Activated naive CD4-positive, alpha-beta T cell (primary cell): Measurements from ENCODE around the gene SMG9.
"Not testable (repeated sequence)": the region's sequence is repeated elsewhere in the genome, so short reads cannot be mapped to it uniquely, and the experiment has no call there.

Source experiments
- DNase-seq, 4 experiments: peaks; one replicate each; lab custom pipeline; 2025; lab: John Stamatoyannopoulos, UW

Gene SMG9

DNA sequence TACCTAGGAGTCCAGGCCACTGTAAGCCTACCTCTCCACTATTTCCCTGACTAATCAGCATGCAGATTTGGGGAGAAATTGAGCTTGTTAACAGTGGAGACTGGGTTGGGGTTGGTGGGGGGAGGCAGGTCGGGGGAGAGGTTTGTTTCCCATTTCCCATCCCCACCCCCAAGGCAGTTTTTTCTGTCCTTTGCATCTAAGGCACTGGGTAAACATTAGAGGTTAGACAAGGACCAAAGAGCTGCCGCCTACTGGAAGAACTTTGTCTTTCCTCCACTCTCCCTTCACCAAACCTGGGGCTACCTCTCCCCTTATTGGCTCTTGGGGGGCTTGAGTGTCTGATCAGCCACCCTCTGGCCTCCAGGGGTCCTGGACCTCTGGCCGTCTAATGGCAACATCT is 25.1 kb upstream of the SMG9 start:
- no peak for DNase-seq

DNA sequence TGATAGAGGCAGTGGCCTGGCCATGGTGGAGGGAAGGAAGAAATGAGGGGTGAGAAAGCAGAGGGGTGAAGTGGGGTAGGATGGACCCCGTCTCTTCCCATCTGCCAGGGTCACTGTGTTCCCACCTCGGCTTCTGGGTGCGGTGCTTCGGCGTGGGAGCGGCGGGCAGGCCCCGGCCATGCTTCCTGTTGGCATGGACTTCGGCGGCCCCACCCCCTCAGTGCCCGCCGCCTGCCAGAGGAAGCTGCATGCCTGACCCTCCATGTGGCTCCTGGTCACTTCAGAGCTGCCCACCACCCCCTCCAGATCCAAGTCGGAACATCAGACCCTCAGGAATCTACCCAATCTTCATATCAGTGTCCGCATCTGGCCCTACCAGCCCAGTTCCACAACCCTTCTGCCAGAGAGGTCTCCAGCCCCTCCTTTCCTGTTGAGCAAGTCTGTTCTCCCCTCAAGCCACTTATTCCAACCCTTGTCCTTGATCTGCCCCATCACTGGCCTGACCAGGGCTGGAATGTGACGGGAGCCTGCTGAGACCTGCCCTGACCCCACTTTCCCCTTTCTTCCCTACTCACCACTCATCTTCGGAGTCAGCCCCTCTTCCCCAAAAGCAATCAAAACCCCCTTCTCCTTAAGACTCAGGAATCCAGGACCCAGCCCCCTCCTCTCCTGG is 24.5 kb upstream of the SMG9 start:
- DNase-seq, result no peak

DNA sequence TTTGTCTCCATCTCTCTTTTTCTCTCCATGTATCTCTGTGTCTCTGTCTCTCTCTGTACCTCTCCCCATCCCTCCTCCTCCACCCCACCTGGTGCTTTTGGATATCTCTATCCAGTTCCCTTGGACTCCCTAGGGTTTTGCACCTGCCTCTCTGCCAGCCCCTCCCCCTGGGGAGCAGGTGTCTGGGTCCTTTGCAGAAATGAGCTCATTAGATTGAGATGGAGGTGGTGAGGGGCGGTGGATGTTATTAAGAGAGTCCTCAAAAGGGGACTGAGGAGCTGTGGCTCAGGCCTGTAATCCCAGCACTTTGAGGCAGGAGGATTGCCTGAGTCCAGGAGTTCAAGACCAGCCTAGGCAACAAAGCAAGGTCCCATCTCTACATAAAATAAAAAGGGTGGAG is 23.9 kb upstream of the SMG9 start:
- DNase-seq, result no peak

DNA sequence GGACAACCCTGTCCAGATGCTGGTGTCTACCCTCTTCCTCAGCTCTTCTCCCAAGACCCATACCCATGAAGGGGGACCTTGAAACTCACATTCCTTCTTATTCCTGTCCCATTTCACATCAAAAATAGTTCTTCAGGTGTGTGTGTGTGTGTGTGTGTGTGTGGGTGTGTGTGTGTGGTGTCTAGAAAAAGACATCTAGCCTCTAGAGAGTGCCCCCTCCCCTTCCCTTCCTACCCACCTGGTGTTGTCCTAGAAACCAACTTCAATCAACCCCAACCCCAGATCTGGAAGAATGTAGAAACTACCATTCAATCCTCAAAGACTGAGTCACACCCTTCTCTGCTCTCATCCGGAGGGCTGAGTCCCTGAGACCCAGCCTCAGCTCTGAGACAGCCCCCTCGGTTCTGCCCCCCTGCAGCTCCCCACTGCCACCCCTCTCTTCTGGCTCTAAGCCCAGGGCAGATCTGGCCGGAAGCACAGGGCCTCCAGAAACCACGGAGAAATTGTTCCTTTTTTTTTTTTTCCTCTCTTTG is 22.5 kb upstream of the SMG9 start:
- DNase-seq, result peak in 1 of 4 experiments; percentile 13

DNA sequence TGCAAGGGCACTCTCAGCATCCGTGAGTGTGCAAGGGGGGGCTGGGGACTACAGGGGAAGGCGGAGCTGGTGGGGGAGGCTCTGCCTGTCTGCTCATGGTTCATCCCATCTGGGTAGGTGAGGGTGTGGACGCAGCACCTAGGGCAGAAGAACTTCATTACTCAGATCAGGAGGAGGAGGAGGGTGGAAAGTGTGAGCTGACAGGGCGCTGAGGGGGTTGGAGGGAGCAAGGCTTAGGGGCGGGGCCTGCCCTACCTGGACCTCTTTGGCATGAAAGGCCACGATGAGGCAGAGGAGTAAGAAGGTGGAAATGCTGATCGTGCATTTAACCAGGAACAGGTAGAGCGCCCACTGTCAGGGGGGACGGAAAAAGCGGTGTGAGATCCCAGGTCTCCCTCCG is 21.5 kb upstream of the SMG9 start:
- DNase-seq, result no peak

DNA sequence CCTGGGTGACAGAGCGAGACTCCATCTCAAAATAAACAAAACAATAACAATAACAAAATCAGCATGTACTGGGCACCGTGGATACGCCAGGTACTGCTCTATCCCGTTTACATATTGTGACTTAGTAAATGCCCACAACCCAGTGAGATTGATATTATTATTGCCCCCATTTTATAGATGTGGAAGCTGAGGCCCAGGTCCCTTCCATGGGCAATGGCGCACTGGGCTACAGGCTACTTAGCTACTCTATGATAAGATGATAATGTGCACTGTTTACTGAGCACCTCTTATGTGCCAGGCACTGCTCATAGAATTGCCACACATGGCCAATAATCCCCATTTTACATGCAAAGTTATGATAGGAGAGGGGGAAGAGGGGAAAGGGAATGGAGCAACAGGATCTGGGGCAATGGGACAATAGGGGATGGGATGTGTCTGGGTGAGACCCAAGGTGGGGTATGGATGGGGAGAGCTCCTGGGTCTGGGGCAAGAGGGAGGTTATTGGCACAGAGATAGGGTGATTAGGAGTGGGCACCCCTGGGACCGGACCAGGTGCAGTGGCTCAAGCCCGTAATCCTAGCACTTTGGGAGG is 20.6 kb upstream of the SMG9 start:
- no peak for DNase-seq

DNA sequence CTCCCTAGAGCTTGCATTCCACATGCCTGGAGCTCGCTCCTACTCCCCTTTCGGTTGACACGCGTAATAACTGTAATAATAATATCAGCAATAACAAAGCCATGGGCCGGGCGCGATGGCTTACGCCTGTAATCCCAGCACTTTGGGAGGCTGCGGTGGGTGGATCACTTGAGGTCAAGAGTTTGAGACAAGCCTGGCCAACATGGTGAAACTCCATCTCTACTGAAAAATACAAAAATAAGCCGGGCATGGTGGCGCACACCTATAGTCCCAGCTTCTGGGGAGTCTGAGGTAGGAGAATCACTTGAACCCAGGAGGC is 20.1 kb upstream of the SMG9 start:
- DNase-seq, result not testable (repeated sequence)

DNA sequence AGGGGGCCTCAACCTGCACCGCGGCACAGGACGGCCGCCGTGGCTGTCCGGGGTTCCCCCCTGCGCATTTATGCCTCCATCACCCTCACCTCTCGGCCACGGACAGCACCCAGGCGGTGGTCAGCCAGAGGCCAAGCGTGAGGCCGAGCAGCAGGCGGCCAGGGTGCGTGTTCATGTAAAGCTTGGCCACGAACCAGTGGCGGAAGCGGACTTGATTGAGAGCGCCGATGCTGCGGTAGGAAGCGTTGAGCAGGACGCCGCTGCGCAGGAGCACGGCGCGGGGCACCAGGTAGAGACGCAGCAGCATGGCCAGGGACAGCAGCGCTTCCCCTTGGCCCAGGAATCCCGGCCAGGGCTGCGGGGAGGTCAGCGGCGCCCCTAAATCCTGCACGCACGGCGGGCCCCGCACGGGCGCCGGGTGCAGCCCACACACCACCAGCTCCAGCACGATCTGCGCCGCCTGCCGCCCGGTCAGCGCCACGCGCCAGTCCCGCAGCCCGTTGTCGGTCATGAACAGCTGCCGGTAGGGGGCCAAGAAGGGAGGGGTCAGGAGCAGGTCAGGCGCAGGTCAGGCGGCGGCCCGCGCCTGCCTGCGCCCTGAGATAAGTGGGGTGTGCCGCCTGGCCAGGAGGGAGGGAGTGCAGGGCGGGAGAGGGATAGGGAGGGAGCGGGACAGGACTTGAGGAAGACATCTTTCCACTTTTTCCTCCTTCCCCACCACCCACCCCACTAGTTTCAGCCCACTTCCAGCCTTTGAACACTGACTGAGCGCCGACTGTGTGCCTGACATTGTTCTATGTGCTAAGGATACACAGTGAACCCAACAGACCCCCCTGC is 19.6 kb upstream of the SMG9 start:
- no peak for DNase-seq

DNA sequence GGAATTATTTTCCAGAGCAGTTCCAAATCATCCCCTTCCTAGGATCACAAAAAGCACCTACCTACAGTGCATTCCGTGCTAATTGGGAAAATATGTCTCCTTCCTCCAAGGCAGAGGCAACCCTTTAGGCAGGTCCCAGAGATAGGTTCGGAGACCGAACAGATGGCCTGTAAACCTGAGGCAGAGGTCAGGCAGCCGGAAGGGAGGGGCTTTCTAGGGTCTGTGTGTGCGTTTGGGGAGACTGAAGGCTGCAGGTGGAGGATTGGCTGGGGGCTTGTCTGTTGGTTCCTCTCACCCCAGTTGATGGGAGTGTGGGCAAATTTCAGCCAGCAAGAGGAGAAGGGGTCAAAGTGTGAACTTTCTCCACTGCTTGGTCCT is 19.0 kb upstream of the SMG9 start:
- no peak for DNase-seq

DNA sequence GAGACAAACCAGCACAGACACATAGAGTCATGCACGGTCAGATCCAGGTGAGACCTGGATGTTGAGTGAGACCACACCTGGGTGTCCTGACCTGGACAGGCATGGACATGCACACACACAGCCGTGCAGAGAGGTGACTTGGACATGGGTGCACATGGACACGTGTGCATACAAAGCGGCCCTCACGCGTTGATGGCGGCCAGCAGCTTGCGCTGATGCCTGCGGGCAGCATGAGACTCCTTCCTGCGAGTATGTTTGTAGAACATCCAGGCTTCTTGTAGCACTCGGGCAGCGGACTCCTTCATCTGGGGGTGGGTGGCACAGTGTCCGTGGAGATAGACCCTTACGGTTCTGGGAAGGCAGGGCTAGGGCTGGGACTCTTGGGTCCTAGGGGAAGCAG is 14.5 kb upstream of the SMG9 start:
- DNase-seq, result no peak

DNA sequence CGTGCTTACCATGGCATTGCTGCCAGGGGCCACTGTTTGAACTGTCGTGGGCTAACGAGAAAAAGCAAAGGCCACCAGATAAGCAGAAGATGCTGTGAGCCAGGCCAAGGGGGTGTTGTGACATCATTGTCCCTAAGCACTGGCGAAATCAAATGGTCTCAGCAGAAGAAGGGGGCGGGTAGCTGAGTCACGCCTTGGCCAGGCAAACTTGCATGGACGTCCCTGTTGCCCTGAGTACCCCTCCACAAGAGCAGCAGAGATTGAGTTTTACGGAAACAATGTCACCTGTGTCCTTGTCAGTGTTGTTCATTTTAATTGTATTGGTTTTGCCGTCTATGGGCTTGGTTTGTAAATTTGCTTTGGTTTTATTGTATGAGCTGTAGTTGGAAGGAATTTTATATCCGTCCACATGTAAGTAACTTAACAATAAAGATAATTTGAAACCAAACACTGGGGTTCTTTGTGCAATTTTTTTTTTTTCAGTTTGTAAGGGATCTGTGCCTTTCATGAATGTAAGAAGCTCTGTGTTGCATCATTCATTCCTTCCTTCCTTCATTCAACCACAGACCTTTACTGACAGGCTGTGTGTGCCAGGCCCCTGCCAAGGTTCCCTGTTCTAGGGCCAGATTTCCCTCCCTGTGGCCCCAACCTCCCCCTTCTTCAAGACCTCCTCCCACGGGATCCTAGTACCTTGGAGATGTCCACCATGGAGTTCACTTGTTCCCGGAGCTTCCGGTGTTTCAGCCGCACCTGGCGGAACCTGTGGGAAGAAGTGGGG is 13.7 kb upstream of the SMG9 start:
- DNase-seq, result no peak

DNA sequence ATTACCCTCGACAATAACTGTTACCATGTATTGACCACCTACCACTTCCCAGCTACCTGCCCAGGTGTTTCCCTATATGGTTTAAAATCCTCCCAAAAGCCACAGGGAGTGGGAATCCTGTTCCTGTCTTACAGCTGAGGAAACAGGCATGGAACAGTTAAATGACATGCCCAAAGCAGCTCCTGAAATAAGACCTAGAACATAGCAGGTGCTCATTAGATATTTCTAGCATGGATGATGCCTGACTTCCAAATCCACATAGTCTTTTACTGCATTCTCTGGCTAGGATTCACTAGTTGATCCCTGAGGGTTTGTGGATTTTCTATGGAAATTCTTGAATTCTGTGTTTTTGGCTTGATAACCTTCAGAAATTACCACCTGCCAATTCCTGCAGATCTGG is 13.1 kb upstream of the SMG9 start:
- DNase-seq, result no peak

DNA sequence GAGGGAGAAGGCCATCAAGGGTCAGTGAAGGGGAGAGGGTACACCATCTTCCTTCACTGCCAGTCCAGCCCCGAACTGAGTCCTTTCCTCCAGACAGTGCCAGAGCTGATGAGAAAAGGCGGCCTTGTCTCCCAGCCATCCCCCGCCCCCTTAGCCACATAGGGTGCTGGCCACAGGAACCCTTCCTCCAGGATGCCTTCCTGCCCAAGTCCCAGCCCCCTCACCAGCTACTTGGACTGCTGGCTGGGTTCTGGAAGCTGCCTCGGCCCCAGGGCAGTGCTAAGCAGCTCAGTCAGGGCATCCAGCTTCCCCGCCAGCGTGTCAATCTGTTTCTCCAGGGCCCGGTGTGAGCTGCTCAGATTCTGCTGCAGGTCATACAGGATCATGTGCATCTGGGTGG is 12.6 kb upstream of the SMG9 start:
- no peak for DNase-seq

DNA sequence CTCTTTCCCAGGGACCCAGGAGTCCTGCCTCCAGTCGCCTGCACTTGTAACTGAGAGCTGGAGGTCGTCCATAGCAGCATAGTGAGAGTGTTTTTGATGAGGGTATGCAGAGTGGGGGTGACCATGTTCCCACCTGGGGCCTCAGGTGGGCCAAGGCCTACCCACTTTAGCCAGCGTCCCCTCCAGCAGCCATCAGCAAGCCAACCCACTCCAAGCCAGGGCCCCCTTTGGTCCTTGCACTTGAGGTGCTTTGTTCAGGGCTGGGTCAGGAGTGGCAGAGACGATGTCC is 11.9 kb upstream of the SMG9 start:
- DNase-seq, result no peak

DNA sequence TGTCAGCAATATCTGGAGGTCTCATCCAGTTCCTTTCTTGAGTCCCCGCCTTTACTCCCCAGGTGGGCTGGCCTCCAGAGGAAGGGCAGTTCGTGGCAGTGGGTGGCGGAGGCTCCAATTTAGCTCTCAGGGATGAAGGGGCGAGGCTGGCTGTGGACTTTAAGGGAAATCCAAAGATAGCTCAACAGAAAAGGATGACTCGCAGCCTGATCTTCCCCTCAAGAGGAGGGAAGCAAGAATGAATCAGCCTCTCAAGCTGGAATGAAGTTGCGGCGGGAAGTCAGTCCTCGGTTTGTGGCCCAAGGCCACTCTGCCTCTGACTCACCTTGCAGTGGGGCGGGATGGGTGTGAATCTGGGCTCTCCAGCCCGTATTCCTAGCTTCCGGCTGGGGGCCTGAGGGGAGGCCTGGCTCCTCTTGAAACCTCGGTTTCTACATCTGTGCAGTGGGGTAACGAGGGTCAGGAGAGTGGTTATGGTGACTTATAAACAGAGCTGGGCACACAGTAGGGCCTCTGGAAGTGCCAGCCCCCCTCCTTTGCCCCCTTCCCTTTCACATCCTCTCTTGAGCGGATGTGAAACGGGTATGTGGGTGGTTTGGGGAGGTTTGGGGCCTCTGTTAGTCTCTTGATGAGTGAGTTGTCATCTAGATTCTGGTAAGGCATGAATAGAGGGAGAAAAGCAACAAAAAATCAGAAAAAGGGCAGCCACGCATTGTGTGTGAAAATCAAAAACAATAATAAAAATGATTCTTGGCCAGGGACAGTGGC is 10.5 kb upstream of the SMG9 start:
- DNase-seq, result peak in 2 of 4 experiments; percentile 23 to 28

DNA sequence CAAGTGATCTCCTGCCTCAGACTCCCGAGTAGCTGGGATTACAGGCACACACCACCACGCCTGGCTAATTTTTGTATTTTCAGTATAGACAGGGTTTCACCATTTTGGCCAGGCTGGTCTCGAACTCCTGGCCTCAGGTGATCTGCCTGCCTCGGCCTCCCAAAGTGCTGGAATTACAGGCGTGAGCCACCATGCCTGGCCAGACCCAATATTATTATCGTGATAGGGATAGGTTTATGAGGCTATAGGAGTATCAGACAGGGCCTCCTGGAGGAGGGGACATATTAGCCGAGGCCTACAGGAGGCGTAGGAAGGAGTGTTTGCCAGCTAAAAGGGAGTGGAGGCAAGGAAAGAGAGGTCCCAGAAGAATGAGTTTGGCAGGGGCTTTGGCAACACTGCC is 9.9 kb upstream of the SMG9 start:
- not testable (repeated sequence) for DNase-seq

DNA sequence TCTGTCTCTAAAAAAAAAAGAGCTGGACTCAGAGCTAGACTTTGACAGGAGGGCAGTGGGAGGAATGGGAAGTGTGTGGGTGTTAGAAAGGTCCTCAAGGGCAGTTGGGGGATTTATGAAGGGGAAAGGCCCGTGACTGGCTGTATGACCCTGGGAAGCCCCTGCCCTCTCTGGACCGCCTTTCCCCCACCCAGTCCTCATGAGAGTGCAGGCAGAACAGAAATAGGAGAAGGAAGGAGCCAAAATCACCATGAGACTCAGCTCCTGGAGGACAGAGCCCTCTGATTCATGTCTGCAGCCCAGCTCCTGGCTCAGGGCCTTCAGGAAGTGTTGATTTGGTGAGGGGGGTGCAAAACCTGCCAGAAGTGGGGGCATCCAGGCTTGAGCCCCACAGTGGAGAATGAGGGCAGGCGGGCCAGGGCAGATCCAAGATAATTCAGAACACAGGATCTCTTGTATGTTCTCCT is 8.7 kb upstream of the SMG9 start:
- no peak for DNase-seq

DNA sequence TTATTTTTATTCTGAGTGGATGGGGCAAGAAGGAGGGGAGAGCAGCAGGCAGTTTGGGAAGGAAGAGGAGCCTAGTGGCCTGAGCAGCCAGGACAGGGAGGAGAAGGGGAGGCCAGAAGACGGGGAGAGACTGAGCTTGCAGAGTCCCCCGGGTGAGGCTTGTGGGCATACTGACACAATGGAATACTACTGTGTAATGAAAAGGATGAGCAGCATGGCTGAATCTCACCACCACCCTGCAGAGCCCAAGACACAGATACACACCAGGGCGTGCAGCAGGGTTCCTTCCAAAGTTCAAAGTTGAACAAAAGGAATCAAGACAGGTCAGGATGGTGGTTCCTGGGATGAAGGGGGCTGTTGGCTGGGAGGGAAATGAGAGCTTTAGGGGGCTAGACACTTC is 8.1 kb upstream of the SMG9 start:
- DNase-seq, result no peak

DNA sequence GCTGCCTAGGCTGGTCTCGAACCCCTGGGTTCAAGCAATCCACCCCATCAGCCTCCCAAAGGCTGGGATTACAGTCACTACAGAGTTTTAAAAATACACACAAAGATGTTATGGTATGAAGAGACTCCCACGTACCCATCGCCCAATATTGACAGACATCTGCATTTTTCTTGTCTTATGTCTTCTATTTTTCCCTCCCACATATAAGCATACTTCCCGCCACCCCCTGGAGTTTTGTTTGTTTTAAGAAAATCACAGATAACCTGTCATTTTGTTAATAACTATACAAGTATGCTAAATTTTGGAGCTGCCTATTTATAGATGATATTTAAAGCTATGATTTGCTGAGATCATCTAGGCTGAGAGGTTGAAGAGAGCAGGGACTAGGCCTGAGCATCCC is 6.2 kb upstream of the SMG9 start:
- no peak for DNase-seq

DNA sequence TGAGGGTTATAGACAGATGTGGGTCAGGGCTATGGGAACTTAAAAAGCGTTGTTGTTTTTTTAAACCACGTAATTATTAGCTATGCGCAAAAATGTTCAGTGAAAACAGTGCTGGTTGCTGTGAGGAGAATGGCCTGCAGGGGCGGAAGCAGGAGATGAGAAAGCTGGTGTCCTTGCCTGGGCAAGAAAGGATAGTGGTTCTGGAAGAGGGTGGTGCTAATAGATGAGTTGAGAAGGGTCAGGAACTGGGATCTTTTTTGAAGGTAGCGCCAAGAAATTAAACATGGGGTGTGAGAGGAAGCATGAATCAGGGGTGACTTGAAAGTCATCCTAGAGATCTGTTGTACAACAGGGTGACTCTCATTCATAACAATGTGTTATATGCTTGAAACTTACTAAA is 4.8 kb upstream of the SMG9 start:
- no peak for DNase-seq

DNA sequence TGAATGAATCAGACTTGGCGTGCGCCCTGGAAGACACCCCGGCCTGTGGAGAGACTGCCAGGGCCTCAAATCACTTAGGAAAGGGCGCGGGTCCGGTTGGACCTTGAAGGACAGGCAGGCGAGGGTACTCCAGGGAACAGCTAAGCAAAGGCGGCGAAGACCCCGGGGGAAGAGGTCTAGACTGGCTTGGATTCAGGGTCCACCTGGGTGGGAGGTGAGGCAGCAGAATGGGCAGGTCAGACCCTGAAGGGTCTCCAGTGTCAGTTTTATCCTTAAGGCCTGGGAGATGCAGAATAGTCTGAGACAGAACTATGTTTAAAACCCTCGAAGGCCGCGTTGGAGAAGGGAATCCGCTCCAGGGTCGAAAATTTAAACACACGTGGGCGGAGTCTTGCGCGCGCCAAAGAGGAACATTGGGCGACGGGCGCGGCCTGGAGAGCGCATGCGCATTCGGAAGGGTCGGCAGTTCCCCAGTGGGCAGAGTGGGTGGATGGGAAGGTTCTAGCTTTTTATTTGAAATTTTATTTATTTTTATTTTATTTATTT is 567 bp upstream of the SMG9 start:
- peak; percentile 26 to 64 (median 54) for DNase-seq

DNA sequence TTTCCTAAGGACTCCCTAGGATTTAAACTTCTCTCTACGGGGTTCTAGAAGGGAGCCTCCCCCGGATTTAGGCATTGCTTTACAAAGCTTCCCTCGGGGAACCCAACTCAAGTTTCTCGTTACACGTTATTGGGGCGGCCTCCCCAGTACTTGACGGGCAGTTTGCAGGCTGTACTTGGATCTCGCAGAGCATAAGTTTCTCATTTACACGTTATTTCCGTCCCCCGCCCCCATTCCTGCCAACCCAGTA is 584 bp downstream of the SMG9 start:
- no peak for DNase-seq
